HFF-Myc (cell line): ENCODE data around the gene SEC24A.
"Not testable (repeated sequence)": the region's sequence is repeated elsewhere in the genome, so short reads cannot be mapped to it uniquely, and the experiment has no call there.

Experiments used
- DNase-seq: peaks from one replicate; pipeline ENCODE4 v3.0.0-alpha.2; 2011; ENCODE audit warnings: low read depth; ENCODE audit errors: extremely low read depth
- H3K4me3 ChIP-seq: replicated peaks from 2 replicates; pipeline ENCODE4 v1.5.1; 2011; ENCODE audit warnings: low read depth, mild to moderate bottlenecking, control low read depth, low read length
- TF ChIP-seq, protein P1 (sequence below): IDR thresholded peaks from 2 replicates; pipeline ENCODE4 v1.5.1; 2012; ENCODE audit warnings: mild to moderate bottlenecking, low read depth, low read length, control low read depth; ENCODE audit errors: missing control alignments

Gene SEC24A

DNA sequence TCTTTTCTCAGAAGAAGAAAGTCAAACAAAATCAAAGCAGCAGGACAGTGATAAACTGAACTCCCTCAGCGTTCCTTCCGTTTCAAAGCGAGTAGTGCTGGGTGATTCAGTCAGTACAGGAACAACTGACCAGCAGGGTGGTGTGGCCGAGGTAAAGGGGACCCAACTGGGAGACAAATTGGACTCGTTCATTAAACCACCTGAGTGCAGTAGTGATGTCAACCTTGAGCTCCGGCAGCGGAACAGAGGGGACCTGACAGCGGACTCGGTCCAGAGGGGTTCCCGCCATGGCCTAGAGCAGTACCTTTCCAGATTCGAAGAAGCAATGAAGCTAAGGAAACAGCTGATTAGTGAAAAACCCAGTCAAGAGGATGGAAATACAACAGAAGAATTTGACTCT, 92.5 kb downstream of the SEC24A start:
- TF ChIP-seq, protein P1, sequence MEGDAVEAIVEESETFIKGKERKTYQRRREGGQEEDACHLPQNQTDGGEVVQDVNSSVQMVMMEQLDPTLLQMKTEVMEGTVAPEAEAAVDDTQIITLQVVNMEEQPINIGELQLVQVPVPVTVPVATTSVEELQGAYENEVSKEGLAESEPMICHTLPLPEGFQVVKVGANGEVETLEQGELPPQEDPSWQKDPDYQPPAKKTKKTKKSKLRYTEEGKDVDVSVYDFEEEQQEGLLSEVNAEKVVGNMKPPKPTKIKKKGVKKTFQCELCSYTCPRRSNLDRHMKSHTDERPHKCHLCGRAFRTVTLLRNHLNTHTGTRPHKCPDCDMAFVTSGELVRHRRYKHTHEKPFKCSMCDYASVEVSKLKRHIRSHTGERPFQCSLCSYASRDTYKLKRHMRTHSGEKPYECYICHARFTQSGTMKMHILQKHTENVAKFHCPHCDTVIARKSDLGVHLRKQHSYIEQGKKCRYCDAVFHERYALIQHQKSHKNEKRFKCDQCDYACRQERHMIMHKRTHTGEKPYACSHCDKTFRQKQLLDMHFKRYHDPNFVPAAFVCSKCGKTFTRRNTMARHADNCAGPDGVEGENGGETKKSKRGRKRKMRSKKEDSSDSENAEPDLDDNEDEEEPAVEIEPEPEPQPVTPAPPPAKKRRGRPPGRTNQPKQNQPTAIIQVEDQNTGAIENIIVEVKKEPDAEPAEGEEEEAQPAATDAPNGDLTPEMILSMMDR = no peak
- no peak for DNase-seq
- no peak overlapping the region for H3K4me3 ChIP-seq

DNA sequence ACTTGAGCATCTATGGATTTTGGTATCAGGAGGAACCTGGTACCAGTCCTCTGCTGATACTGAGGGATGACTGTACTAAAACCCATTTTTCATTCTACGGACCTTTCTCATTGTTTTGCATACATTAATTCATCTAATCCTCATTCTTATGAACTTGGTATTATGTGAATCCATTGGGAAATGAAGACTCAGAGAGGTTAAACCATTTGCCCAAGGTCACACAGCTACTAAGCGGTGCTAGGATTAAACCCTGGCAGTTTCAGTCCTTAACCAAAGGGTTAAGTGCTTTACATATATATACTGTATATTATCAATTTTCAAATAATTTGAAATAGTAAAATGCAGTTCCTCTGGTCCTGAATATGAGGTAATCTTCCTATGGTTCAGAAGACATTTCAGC, 93.5 kb downstream of the SEC24A start:
- no peak for DNase-seq
- TF ChIP-seq, protein P1 = no peak
- H3K4me3 ChIP-seq = no peak overlapping the region

DNA sequence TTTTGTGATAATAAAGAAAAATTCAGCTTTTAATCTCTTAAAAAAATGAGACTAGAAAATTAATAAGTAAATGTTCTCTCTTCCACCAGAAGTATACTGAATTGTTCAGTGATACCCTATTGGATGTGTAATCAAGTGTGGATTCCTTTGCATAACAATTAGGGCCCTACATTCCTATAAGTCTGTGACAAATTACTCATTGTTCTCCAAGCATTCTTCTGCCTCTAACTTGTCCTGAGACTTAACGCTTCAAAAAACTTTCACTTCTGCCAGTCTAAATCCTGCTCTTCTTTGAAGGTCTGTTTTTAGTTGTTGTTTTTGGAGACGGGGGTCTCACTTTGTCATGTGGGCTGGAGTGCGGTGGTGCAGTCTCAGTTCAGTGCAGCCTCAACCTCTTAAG, 100.8 kb downstream of the SEC24A start:
- no peak overlapping the region for H3K4me3 ChIP-seq
- no peak for DNase-seq
- TF ChIP-seq, protein P1 = no peak

DNA sequence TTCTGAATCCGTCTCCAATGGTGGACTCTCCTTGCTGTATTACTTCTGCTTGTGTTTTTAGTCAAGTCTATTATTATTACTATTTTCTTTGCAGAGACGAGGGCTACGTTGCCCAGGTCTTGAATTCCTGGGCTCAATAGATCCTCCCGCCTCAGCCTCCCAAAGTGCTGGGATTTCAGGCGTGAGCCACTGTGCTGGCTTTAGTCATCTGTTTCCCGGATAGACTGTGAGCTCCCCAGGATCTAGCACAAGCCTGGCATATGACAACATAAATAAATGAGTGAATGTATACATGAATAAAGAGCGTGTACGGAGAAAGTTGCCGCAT, 109.6 kb downstream of the SEC24A start:
- TF ChIP-seq, protein P1 = no peak
- DNase-seq = no peak
- H3K4me3 ChIP-seq = peak overlapping the region; percentile 94

DNA sequence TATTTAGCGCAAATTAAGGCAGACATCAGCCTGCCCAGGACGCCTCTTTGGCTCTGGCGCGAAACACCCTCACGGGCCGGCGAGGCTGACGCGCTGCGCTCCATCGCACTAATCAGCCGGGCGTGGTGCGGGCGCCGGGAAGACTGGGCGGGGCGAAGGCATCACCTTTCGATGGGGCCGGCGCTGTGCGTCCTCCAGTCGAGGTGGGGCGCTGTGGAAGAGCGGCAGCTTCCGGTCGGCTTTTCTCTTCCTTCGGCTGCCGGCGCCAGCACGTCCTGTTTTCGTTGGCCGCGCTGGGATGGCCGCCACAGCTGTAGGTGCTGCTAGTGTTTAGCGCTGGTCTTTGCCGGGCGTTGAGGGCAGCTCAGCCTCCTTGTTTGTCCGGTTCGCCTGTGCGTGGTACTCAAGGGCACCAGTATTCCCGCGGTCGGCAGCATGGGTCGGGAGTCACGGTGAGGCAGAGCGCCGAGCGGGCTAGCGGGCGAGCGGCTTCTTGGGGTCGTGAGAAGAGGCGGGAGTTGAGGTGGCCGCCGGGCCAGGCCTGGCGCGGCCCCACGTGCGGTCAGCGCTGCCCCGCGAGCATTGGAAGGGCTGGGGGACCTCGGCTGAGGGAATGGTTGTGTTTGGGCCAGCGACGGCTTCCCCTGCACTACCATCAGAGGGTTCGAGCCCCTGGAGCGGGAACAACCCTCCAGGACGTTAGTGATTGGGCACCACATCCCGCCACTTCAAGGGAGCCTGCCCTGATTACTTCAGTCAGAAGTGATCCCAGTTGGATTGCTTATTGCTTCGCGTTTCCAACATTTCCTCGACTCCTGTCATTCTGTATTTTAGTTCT, 110.1 kb downstream of the SEC24A start, which contains the start of gene DDX46:
Gene DDX46 (plus strand): TSS at position 276 of the 838 bp plus-strand sequence. CDS start 160 bp downstream, at position 436.
- H3K4me3 ChIP-seq = peak within 1 kb of the TSS; percentile 94
- peak; percentile 75 for DNase-seq
- TF ChIP-seq, protein P1 = peak; percentile 70

DNA sequence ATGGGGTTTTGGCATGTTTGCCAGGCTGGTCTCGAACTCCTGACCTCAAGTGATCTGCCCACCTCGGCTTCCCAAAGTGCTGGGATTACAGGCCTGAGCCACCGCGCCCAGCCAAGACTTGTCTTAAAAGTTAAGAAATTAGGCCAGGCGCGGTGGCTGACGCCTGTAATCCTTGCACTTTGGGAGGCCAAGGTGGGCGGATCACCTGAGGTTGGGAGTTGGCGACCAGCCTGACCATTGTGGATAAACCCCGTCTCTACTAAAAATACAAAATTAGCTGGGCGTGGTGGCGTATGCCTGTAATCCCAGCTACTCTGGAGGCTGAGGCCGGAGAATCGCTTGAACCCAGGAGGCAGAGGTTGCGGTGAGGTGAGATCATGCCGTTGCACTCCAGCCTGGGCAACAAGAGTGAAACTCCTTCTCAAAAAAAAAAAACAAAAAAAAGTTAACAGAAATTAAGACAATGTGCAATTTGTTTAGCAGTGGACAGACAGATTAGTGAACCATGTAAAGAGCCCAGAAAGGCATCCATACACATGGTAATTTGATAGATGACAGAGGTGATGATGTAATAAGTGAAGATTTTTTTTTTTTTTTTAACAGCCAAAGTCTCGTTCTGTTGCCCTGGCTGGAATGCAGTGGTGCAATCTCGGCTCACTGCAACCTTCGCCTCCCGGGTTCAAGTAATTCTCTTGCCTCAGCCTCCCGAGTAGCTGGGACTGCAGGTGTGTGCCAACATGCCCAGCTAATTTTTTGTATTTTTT, 119.1 kb downstream of the SEC24A start:
- not testable (repeated sequence) for H3K4me3 ChIP-seq, DNase-seq

DNA sequence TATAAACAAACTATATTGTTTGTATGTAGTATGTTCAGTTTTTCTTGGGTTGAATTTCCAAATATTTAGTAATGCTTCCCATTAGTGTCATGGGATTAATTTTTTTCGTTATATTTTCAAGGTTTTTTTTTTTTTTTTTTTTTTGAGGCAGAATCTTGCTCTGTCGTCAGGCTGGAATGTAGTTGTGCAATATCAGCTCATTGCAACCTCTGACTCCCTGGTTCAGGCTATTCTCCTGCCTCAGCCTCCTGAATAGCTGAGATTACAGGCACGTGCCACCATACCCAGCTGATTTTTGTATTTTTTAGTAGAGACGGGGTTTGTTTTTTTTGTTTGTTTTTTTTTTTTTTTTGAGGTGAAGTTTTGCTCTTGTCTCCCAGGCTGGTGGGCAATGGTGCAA, 120.6 kb downstream of the SEC24A start:
- TF ChIP-seq, protein P1 = no peak
- no peak for DNase-seq
- no peak overlapping the region for H3K4me3 ChIP-seq
